A549 (cell line): ENCODE measurements around the gene LRRC3B. TPM values are rescaled to one million over a fixed set of nuclear protein-coding genes. Genes with fewer than 3 reads are reported as not detected.

Experiments used
- ATAC-seq, 2 experiments: fragments of 200-7000 bp in 1 of 2; fragments of >200 bp in 1 of 2; cut with Nextera tagmentation in 1 of 2; cut with Tn5 transposase in 1 of 2; 3 replicates each; pipeline versions ENCODE4 v1.8.0 to v1.9.1; 2018 to 2020; ENCODE audit warnings: mild to moderate bottlenecking in 1 of 2, moderate library complexity in 1 of 2
- CTCF ChIA-PET: fragments of 300-600 bp; sonication (Branson Sonifier 250); formaldehyde crosslinking; extraction: SDS; loops from one replicate; lab custom pipeline; 2021; ENCODE audit warnings: antibody characterized with exemption, inconsistent platforms; lab: Yijun Ruan, JAX
- POLR2A ChIA-PET: fragments of 350-600 bp; formaldehyde crosslinking; extraction: SDS; loops from one replicate; lab custom pipeline; 2021; ENCODE audit warnings: antibody characterized with exemption, inconsistent platforms; lab: Yijun Ruan, JAX
- DNase-seq, 2 experiments: peaks; one replicate each; pipeline versions ENCODE4 v3.0.0 to v3.0.0-alpha.2; 2011 to 2016; ENCODE audit warnings: low read depth in 1 of 2, low spot score in 1 of 2
- FAIRE-seq: peaks from 2 replicates; lab custom pipeline; 2011; peaks lifted over from hg19 to GRCh38; lab: Jason Lieb, UNC
- H3K27ac ChIP-seq, 2 experiments: fragments of >200 bp; sonication (Bioruptor Twin); formaldehyde crosslinking; 3 replicates each; pipeline ENCODE4 v1.5.1; 2016 to 2017
- H3K4me1 ChIP-seq: fragments of >200 bp; sonication (Bioruptor Twin); formaldehyde crosslinking; 3 replicates; pipeline ENCODE4 v1.6.1; 2016
- H3K4me2 ChIP-seq: fragments of >200 bp; sonication (Bioruptor Twin); formaldehyde crosslinking; 3 replicates; pipeline ENCODE4 v1.6.1; 2016
- H3K4me3 ChIP-seq: fragments of >200 bp; sonication (Bioruptor Twin); formaldehyde crosslinking; 3 replicates; pipeline ENCODE4 v1.5.1; 2016
- H3K9me3 ChIP-seq: fragments of >200 bp; sonication (Bioruptor Twin); formaldehyde crosslinking; 3 replicates; pipeline ENCODE4 v1.6.1; 2016
- CBX2 ChIP-seq: fragments of 200-600 bp; sonication (generic); IDR thresholded peaks from 2 replicates; pipeline ENCODE4 v1.6.1; 2016; ENCODE audit warnings: low read depth, mild to moderate bottlenecking, borderline replicate concordance
- CHD2 ChIP-seq: fragments of 150-350 bp; IDR thresholded peaks from 2 replicates; pipeline ENCODE4 v1.6.1; 2014; ENCODE audit warnings: low read length; ENCODE audit not compliant: partially characterized antibody
- EP300 ChIP-seq, 2 experiments: fragments of >200 bp; sonication (Bioruptor Twin); formaldehyde crosslinking; IDR thresholded peaks; 2 replicates in 1 of 2; 3 replicates in 1 of 2; pipeline ENCODE4 v1.6.1; 2016 to 2017
- ESRRA ChIP-seq: fragments of 150-350 bp; IDR thresholded peaks from 2 replicates; pipeline ENCODE4 v1.6.1; 2014; ENCODE audit warnings: mild to moderate bottlenecking, low read length, borderline replicate concordance
- FOSL2 ChIP-seq, 2 experiments: fragments of 450-650 bp in 1 of 2; fragments of >200 bp in 1 of 2; sonication (Bioruptor Twin) in 1 of 2; formaldehyde crosslinking; IDR thresholded peaks; 2 replicates each; pipeline versions ENCODE4 v1.5.0 to v1.6.1; 2016 to 2020; ENCODE audit warnings: mild to moderate bottlenecking in 1 of 2, moderate library complexity in 1 of 2
- HDAC2 ChIP-seq: fragments of 200-600 bp; sonication (generic); IDR thresholded peaks from 2 replicates; pipeline ENCODE4 v1.6.1; 2016
- HEYL ChIP-seq: fragments of 250-450 bp; sonication (Bioruptor Pico); IDR thresholded peaks from 2 replicates; pipeline ENCODE4 v1.8.0; 2021; ENCODE audit warnings: mild to moderate bottlenecking, moderate library complexity
- HOXB5 ChIP-seq: fragments of 250-450 bp; sonication (Bioruptor Pico); IDR thresholded peaks from 2 replicates; pipeline ENCODE4 v1.5.0; 2020; ENCODE audit warnings: mild to moderate bottlenecking, moderate library complexity
- JUN ChIP-seq, 2 experiments: fragments of >200 bp; sonication (Bioruptor Twin); formaldehyde crosslinking; IDR thresholded peaks; 2 replicates in 1 of 2; 3 replicates in 1 of 2; pipeline ENCODE4 v1.6.1; 2016 to 2017
- JUNB ChIP-seq: fragments of >200 bp; sonication (Bioruptor Twin); formaldehyde crosslinking; IDR thresholded peaks from 2 replicates; pipeline ENCODE4 v1.6.1; 2016
- KDM1A ChIP-seq: fragments of 200-600 bp; sonication (generic); IDR thresholded peaks from 2 replicates; pipeline ENCODE4 v1.6.1; 2016; ENCODE audit warnings: low read depth, mild to moderate bottlenecking
- MAZ ChIP-seq: fragments of 150-350 bp; IDR thresholded peaks from 2 replicates; pipeline ENCODE4 v1.6.1; 2014; ENCODE audit warnings: antibody characterized with exemption, low read depth, low read length, borderline replicate concordance
- NR3C1 ChIP-seq: fragments of >200 bp; sonication (Bioruptor Twin); formaldehyde crosslinking; IDR thresholded peaks from 3 replicates; pipeline ENCODE4 v1.6.1; 2017
- PHF8 ChIP-seq: fragments of 200-600 bp; sonication (generic); IDR thresholded peaks from 2 replicates; pipeline ENCODE4 v1.6.1; 2016; ENCODE audit warnings: low read depth, mild to moderate bottlenecking, antibody characterized with exemption, moderate library complexity, borderline replicate concordance
- POLR2A ChIP-seq: IDR thresholded peaks from 2 replicates; pipeline ENCODE4 v1.6.1; 2012; ENCODE audit warnings: mild to moderate bottlenecking, low read length
- SMC3 ChIP-seq: fragments of >200 bp; sonication (Bioruptor Twin); formaldehyde crosslinking; IDR thresholded peaks from 3 replicates; pipeline ENCODE4 v1.6.1; 2018; ENCODE audit warnings: inconsistent platforms
- SREBF2 ChIP-seq: fragments of 450-650 bp; IDR thresholded peaks from 2 replicates; pipeline ENCODE4 v1.6.1; 2014; ENCODE audit warnings: mild to moderate bottlenecking, moderate library complexity
- TFCP2L1 ChIP-seq: fragments of 250-450 bp; sonication (Bioruptor Pico); IDR thresholded peaks from 2 replicates; pipeline ENCODE4 v1.5.0; 2021; ENCODE audit warnings: mild to moderate bottlenecking
- ZFP36 ChIP-seq: fragments of 450-650 bp; IDR thresholded peaks from 2 replicates; pipeline ENCODE4 v1.6.1; 2014; ENCODE audit warnings: borderline replicate concordance; ENCODE audit not compliant: partially characterized antibody
- ZSCAN20 ChIP-seq: fragments of 250-450 bp; sonication (Bioruptor Pico); IDR thresholded peaks from 2 replicates; pipeline ENCODE4 v1.8.0; 2022; ENCODE audit warnings: mild to moderate bottlenecking, moderate library complexity
- WGBS: methylation state at CpG from one replicate; pipeline ENCODE4 v1.1.6; 2017; ENCODE audit errors: missing lambda C conversion rate; 5-methylcytosine and 5-hydroxymethylcytosine counted together
- polyA plus RNA-seq, 4 experiments: library from polyadenylated mRNA; depleted of rRNA in 3 of 4; stranded (reverse); fragments of >200 nt; fragmentation: RNase III in 1 of 4; extraction: RNeasy Plus Mini Kit Qiagen cat#74134 plus additional on column Dnase treatment in 1 of 4; gene quantifications; 2 replicates in 3 of 4; 3 replicates in 1 of 4; pipeline ENCODE4 v1.2.3, GENCODE V29; 2011 to 2017
- TF ChIP-seq, protein P1 (sequence below): fragments of 250-450 bp; sonication (Bioruptor Pico); IDR thresholded peaks from 2 replicates; pipeline ENCODE4 v1.5.0; 2021; ENCODE audit warnings: mild to moderate bottlenecking, moderate library complexity, borderline replicate concordance
- TF ChIP-seq, protein P2 (sequence below): IDR thresholded peaks from 2 replicates; pipeline ENCODE4 v1.6.1; 2012
- TF ChIP-seq, protein P3 (sequence below): fragments of 150-350 bp; IDR thresholded peaks from 2 replicates; pipeline ENCODE4 v1.6.1; 2014; ENCODE audit warnings: low read depth, mild to moderate bottlenecking, low read length
- TF ChIP-seq, protein P4 (sequence below): fragments of >200 bp; sonication (Bioruptor Twin); formaldehyde crosslinking; IDR thresholded peaks from 3 replicates; pipeline ENCODE4 v1.5.1; 2016
- TF ChIP-seq, protein P5 (sequence below): IDR thresholded peaks from 2 replicates; pipeline ENCODE4 v1.6.1; 2012; ENCODE audit warnings: low read depth, borderline replicate concordance
- TF ChIP-seq, protein P6 (sequence below): fragments of 200-600 bp; sonication (generic); IDR thresholded peaks from 2 replicates; pipeline ENCODE4 v1.6.1; 2016; ENCODE audit warnings: antibody characterized with exemption, mild to moderate bottlenecking, moderate library complexity

The LRRC3B gene
- polyA plus RNA-seq, 2 of the 4 experiments (the other 2 are of a cell fraction), result not detected

DNA sequence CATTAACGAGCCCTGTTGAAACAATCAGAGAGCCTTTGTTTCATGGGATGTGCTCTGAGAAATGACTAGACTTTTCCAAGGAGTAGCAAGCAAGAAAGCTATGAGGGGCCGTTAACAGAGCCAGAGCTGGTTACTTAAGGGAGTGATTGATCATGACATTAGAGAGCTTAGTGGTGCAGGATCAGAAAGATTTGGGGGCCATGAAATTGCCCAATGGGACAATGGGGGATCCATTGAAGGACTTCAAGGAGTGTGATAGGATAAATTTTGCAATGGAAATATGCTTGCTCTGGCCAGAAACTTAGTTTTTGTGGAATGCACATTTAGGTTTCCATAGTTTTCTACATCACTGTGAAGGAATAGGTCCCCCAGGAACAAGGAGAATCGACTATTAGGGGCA lies 45.6 kb downstream of the LRRC3B start (continued):
- no peak for TF ChIP-seq MAZ
- no peak for TF ChIP-seq TFCP2L1 (CRISPR knock-in tag)
- no peak for TF ChIP-seq ZFP36
- TF ChIP-seq HEYL (CRISPR knock-in tag), result no peak
- TF ChIP-seq PHF8, result no peak

DNA sequence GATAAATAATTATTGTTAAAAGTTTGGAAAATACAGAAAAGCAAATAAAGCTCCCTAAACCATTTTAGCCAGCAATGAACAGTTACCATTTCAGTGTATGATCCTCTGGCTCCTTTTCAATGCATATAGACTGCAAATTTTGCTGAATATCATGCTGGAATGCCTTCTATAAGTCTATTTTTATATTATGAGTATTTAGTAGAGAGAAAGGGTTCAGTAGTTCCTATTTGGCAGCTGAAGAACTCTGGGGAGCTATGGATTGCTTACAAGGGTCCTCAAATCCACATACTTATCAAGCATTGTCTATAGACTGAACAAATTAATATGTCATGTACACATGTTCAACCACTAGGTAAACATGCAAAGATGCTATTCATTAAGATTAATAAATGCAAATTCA lies 46.1 kb downstream of the LRRC3B start:
- no peak for DNase-seq
- CTCF ChIA-PET, result no interaction called here

DNA sequence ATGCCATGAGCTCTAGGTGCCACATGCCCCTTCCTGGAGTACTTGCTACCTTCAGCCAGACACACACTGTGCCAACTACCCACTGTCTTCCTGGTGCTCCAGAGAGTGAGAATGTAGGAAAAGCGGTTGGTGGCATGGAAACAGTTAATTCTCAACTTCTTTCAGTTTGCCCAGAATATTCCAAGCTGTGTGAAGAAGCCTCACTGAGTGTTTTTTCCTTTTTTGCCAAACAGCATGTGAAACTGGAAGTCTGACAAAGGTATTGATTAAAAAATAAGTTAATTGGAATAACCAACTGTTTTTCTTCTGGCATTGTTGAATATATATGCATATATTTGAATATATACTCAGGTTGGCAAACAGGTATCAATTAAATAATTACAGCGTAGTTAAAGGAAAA lies 52.8 kb downstream of the LRRC3B start:
- Histone ChIP-seq H3K4me3 (no peak overlapping the region), H3K4me2 (no peak overlapping the region), H3K27ac (no peak overlapping the region), H3K9me3 (no peaks in the 10 kb centered on the region), H3K4me1 (no peaks in the 10 kb centered on the region)
- WGBS, result 31% methylated on average over 2 of the region's 2 CpGs
- no peak for TF ChIP-seq KDM1A
- ChIA-PET POLR2A (no interaction called here), CTCF (no interaction called here)
- ATAC-seq (no peak), FAIRE-seq (no peak), DNase-seq (no peak)

More for the DNA sequence above, 46.1 kb downstream of the LRRC3B start:
- Histone ChIP-seq H3K9me3 (no peaks in the 10 kb centered on the region), H3K4me1 (no peaks in the 10 kb centered on the region), H3K4me3 (no peak overlapping the region), H3K4me2 (no peak overlapping the region), H3K27ac (no peak overlapping the region)
- ATAC-seq (no peak), FAIRE-seq (no peak)
- TF ChIP-seq TFCP2L1 (CRISPR knock-in tag) (no peak), FOSL2 (IDR thresholded peaks at IDR 0.05) (no peak), FOSL2 (CRISPR knock-in tag; IDR thresholded peaks at IDR 0.05) (no peak), ESRRA (no peak), HDAC2 (no peak), NR3C1 (no peak), SMC3 (no peak), ZSCAN20 (CRISPR knock-in tag) (no peak), JUNB (no peak), ZFP36 (no peak), POLR2A (no peak), EP300 (IDR thresholded peaks at IDR 0.05) (no peak), CBX2 (no peak), JUN (IDR thresholded peaks at IDR 0.05) (no peak)
- TF ChIP-seq, protein P1, sequence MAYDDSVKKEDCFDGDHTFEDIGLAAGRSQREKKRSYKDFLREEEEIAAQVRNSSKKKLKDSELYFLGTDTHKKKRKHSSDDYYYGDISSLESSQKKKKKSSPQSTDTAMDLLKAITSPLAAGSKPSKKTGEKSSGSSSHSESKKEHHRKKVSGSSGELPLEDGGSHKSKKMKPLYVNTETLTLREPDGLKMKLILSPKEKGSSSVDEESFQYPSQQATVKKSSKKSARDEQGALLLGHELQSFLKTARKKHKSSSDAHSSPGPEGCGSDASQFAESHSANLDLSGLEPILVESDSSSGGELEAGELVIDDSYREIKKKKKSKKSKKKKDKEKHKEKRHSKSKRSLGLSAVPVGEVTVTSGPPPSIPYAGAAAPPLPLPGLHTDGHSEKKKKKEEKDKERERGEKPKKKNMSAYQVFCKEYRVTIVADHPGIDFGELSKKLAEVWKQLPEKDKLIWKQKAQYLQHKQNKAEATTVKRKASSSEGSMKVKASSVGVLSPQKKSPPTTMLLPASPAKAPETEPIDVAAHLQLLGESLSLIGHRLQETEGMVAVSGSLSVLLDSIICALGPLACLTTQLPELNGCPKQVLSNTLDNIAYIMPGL, result no peak
- TF ChIP-seq, protein P2, sequence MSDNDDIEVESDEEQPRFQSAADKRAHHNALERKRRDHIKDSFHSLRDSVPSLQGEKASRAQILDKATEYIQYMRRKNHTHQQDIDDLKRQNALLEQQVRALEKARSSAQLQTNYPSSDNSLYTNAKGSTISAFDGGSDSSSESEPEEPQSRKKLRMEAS, result no peak
- TF ChIP-seq, protein P3, sequence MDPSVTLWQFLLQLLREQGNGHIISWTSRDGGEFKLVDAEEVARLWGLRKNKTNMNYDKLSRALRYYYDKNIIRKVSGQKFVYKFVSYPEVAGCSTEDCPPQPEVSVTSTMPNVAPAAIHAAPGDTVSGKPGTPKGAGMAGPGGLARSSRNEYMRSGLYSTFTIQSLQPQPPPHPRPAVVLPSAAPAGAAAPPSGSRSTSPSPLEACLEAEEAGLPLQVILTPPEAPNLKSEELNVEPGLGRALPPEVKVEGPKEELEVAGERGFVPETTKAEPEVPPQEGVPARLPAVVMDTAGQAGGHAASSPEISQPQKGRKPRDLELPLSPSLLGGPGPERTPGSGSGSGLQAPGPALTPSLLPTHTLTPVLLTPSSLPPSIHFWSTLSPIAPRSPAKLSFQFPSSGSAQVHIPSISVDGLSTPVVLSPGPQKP, result no peak
- POLR2A ChIA-PET, result no interaction called here

DNA sequence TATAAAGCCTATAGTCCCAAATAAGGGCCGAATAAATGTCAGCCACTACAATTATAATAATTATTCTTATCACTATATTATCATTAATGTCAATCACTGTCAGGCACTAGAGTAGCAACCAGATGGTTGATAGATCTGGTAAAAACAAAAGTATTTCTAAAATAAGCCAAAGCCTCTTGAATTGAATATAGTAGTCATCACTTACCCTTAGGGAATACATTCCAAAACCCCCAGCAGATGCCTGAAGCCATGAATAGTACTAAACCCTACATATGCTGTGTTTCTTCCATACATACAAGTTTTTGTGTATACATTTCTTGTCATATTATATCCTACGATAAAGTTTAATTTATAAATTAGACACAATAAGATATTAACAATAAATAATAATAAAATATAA lies 59.1 kb downstream of the LRRC3B start:
- no peaks in the 10 kb centered on the region for H3K4me1 ChIP-seq
- FAIRE-seq (no peak), DNase-seq (no peak), ATAC-seq (no peak)
- no peak overlapping the region for H3K4me3 ChIP-seq
- POLR2A ChIA-PET, result no interaction called here
- H3K9me3 ChIP-seq, result no peaks in the 10 kb centered on the region
- no peak overlapping the region for H3K4me2 ChIP-seq
- no peak overlapping the region for H3K27ac ChIP-seq
- CTCF ChIA-PET, result no interaction called here
- WGBS, result 12% methylated on average over 2 of the region's 2 CpGs
- TF ChIP-seq, protein P4, sequence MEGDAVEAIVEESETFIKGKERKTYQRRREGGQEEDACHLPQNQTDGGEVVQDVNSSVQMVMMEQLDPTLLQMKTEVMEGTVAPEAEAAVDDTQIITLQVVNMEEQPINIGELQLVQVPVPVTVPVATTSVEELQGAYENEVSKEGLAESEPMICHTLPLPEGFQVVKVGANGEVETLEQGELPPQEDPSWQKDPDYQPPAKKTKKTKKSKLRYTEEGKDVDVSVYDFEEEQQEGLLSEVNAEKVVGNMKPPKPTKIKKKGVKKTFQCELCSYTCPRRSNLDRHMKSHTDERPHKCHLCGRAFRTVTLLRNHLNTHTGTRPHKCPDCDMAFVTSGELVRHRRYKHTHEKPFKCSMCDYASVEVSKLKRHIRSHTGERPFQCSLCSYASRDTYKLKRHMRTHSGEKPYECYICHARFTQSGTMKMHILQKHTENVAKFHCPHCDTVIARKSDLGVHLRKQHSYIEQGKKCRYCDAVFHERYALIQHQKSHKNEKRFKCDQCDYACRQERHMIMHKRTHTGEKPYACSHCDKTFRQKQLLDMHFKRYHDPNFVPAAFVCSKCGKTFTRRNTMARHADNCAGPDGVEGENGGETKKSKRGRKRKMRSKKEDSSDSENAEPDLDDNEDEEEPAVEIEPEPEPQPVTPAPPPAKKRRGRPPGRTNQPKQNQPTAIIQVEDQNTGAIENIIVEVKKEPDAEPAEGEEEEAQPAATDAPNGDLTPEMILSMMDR, result no peak
- no peak for TF ChIP-seq CHD2
- TF ChIP-seq, protein P5, sequence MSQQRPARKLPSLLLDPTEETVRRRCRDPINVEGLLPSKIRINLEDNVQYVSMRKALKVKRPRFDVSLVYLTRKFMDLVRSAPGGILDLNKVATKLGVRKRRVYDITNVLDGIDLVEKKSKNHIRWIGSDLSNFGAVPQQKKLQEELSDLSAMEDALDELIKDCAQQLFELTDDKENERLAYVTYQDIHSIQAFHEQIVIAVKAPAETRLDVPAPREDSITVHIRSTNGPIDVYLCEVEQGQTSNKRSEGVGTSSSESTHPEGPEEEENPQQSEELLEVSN, result no peak
- TF ChIP-seq SREBF2, result no peak
- TF ChIP-seq, protein P6, sequence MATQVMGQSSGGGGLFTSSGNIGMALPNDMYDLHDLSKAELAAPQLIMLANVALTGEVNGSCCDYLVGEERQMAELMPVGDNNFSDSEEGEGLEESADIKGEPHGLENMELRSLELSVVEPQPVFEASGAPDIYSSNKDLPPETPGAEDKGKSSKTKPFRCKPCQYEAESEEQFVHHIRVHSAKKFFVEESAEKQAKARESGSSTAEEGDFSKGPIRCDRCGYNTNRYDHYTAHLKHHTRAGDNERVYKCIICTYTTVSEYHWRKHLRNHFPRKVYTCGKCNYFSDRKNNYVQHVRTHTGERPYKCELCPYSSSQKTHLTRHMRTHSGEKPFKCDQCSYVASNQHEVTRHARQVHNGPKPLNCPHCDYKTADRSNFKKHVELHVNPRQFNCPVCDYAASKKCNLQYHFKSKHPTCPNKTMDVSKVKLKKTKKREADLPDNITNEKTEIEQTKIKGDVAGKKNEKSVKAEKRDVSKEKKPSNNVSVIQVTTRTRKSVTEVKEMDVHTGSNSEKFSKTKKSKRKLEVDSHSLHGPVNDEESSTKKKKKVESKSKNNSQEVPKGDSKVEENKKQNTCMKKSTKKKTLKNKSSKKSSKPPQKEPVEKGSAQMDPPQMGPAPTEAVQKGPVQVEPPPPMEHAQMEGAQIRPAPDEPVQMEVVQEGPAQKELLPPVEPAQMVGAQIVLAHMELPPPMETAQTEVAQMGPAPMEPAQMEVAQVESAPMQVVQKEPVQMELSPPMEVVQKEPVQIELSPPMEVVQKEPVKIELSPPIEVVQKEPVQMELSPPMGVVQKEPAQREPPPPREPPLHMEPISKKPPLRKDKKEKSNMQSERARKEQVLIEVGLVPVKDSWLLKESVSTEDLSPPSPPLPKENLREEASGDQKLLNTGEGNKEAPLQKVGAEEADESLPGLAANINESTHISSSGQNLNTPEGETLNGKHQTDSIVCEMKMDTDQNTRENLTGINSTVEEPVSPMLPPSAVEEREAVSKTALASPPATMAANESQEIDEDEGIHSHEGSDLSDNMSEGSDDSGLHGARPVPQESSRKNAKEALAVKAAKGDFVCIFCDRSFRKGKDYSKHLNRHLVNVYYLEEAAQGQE, result no peak
- no peak for TF ChIP-seq JUNB
- no peak for TF ChIP-seq HOXB5
